Ovary (tissue), 9 donors: ENCODE data around the gene OR2Z1. TPM values are rescaled to one million over a fixed set of nuclear protein-coding genes. Genes with fewer than 3 reads are reported as not detected.
"Not testable (repeated sequence)": the region's sequence is repeated elsewhere in the genome, so short reads cannot be mapped to it uniquely, and the experiment has no call there.

Experiments used
- DNase-seq, 5 donors: peaks; one replicate each; pipeline ENCODE4 v3.0.0-alpha.2; 2019 to 2020
- H3K27ac ChIP-seq, 2 donors: fragments of 200-600 bp; one replicate each; pipeline versions ENCODE4 v1.5.1 to v1.8.0; 2019 to 2022
- H3K27me3 ChIP-seq: fragments of 200-600 bp; one replicate; pipeline ENCODE4 v1.8.0; 2022
- H3K36me3 ChIP-seq: fragments of 200-600 bp; sonication (generic); one replicate; pipeline ENCODE4 v1.5.1; 2019
- H3K4me1 ChIP-seq: one replicate; pipeline ENCODE4 v1.8.1; 2013; ENCODE audit warnings: mild to moderate bottlenecking, moderate library complexity; ENCODE audit not compliant: insufficient read depth
- H3K4me3 ChIP-seq: fragments of 200-600 bp; sonication (generic); one replicate; pipeline ENCODE4 v1.5.1; 2017
- H3K9me3 ChIP-seq, 2 donors: fragments of 200-600 bp in 1 of 2; sonication (generic) in 1 of 2; one replicate each; pipeline versions ENCODE4 v1.5.1 to v1.8.1; 2013 to 2019; ENCODE audit warnings: mild to moderate bottlenecking in 1 of 2, moderate library complexity in 1 of 2
- EP300 ChIP-seq: sonication (generic); formaldehyde crosslinking; IDR thresholded peaks from one replicate; pipeline ENCODE4 v1.6.1; 2017; ENCODE audit warnings: antibody characterized with exemption
- POLR2A ChIP-seq: fragments of 450-650 bp; IDR thresholded peaks from one replicate; pipeline ENCODE4 v1.6.1; 2017; ENCODE audit warnings: antibody characterized with exemption, mild to moderate bottlenecking, moderate library complexity
- WGBS, 3 donors: extraction: QIAGEN DNeasy Blood & Tissue Kit in 1 of 3; methylation state at CpG; one replicate each; pipeline versions ENCODE4 v1.1.5 to v1.1.7; 2013 to 2017; 5-methylcytosine and 5-hydroxymethylcytosine counted together
- intact Hi-C, 4 donors: fragments of 100-400 bp; cut with DNase I; formaldehyde crosslinking; loops; one replicate each; pipeline versions ENCODE4 v1.11.0 to v1.15.1; 2022 to 2023
- polyA plus RNA-seq, 2 donors: library from polyadenylated mRNA; stranded (reverse); fragments of 200-250 nt in 1 of 2; fragments of 350-450 nt in 1 of 2; fragmentation: Illumina TruSeq in 1 of 2; extraction: RNeasy Lipid Tissue Mini Kit (QIAGEN cat#74804) in 1 of 2; gene quantifications; one replicate each; pipeline ENCODE4 v1.2.3, GENCODE V29; 2013 to 2014
- small RNA-seq: library from RNA; depleted of rRNA; stranded (forward); fragments of <200 nt; gene quantifications from one replicate; pipeline ENCODE3, GENCODE V24; 2016
- total RNA-seq, 7 donors: library from RNA; depleted of rRNA in 2 of 7; stranded (reverse); fragments of >200 nt in 2 of 7; fragmentation: NEBNext Ultra II Directional in 3 of 7; extraction: Animal tissue kit (Norgen Biotek cat#: 25700) in 3 of 7; gene quantifications; one replicate each; pipeline versions ENCODE4 v1.1.0 to v1.2.4, GENCODE V29; 2016 to 2023
- TF ChIP-seq, protein P1 (sequence below), 3 donors: fragments of 450-650 bp in 2 of 3; fragments of 200-600 bp in 1 of 3; IDR thresholded peaks; one replicate each; pipeline versions ENCODE4 v1.5.1 to v1.8.0; 2016 to 2022; ENCODE audit warnings: antibody characterized with exemption in 3 of 3, mild to moderate bottlenecking in 1 of 3
- donor health status: DM: no; HTN: no; CAD: no; lungs with moderate emphysema.
- donor health status: DM: no; HTN: no; CAD: no.
- donor health status: Bipolar disorder and iron deficiency.
- donor health status: DM: yes; HTN: yes; CAD: no.
- donor health status: DM: no; HTN: no; CAD: no.
- donor health status: DM: yes; HTN: yes; CAD: no.

The OR2Z1 gene
- total and polyA plus RNA-seq, 9 donors, result not detected

GRCh38 chr19:8731428-8732169 is 10.2 kb downstream of the OR2Z1 start:
- Histone ChIP-seq H3K27me3 (no peaks in the 10 kb centered on the region), H3K4me1 (no peaks in the 10 kb centered on the region), H3K36me3 (no peaks in the 10 kb centered on the region), H3K27ac (no peak overlapping the region), H3K9me3 (no peaks in the 10 kb centered on the region), H3K4me3 (no peak overlapping the region)
- intact Hi-C loops, result no loop called here
- no peak for DNase-seq
- TF ChIP-seq POLR2A (no peak), EP300 (no peak)
- TF ChIP-seq, protein P1, sequence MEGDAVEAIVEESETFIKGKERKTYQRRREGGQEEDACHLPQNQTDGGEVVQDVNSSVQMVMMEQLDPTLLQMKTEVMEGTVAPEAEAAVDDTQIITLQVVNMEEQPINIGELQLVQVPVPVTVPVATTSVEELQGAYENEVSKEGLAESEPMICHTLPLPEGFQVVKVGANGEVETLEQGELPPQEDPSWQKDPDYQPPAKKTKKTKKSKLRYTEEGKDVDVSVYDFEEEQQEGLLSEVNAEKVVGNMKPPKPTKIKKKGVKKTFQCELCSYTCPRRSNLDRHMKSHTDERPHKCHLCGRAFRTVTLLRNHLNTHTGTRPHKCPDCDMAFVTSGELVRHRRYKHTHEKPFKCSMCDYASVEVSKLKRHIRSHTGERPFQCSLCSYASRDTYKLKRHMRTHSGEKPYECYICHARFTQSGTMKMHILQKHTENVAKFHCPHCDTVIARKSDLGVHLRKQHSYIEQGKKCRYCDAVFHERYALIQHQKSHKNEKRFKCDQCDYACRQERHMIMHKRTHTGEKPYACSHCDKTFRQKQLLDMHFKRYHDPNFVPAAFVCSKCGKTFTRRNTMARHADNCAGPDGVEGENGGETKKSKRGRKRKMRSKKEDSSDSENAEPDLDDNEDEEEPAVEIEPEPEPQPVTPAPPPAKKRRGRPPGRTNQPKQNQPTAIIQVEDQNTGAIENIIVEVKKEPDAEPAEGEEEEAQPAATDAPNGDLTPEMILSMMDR (IDR thresholded peaks at IDR 0.05), result no peak
- WGBS, 3 donors, result 52 to 68% (median 62%) methylated on average over 19 of the region's 19 CpGs

DNA sequence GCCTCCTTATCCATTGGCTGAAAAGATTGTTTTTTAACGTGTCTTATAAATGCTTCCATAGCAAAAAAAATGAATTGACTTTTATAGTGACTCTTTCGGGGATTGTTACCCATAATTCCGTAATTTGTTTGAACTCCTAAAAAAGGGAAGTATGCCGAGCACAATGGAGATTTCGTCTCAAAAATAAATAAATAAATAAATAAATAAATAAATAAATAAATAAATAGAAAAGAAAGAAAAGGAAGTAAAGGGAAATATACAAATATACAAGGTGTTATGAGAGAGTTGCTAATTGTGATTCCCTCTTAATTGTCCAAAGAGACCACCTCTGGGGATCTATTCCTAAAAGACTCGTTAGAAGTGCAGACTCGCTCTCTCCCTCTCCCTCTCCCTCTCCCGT is 16.9 kb downstream of the OR2Z1 start:
- Histone ChIP-seq H3K4me1 (no peaks in the 10 kb centered on the region), H3K9me3 (no peaks in the 10 kb centered on the region), H3K4me3 (no peak overlapping the region), H3K36me3 (no peaks in the 10 kb centered on the region), H3K27me3 (no peaks in the 10 kb centered on the region), H3K27ac (no peak overlapping the region)
- TF ChIP-seq, protein P1 (IDR thresholded peaks at IDR 0.05), result no peak
- TF ChIP-seq POLR2A, result no peak
- TF ChIP-seq EP300, result no peak
- intact Hi-C loops, result no loop called here
- WGBS, 3 donors, result 81 to 90% (median 87%) methylated on average over 8 of the region's 8 CpGs
- no peak for DNase-seq

DNA sequence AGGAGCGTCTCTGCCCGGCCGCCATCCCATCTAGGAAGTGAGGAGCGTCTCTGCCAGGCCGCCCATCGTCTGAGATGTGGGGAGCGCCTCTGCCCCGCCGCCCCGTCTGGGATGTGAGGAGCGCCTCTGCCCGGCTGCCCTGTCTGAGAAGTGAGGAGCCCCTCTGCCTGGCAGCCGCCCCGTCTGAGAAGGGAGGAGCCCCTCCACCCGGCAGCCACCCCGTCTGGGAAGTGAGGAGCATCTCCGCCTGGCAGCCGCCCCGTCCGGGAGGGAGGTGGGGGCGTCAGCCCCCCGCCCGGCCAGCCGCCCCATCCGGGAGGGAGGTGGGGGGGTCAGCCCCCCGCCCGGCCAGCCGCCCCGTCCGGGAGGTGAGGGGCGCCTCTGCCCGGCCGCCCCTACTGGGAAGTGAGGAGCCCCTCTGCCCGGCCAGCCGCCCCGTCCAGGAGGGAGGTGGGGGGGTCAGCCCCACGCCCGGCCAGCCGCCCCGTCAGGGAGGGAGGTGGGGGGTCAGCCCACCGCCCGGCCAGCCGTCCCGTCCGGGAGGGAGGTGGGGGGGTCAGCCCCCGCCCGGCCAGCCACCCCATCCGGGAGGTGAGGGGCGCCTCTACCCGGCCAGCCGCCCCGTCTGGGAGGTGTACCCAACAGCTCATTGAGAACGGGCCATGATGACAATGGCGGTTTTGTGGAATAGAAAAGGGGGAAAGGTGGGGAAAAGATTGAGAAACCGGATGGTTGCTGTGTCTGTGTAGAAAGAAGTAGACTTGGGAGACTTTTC is 18.0 kb downstream of the OR2Z1 start:
- intact Hi-C loops, H3K36me3 ChIP-seq, H3K27me3 ChIP-seq, H3K9me3 ChIP-seq, H3K27ac ChIP-seq, H3K4me3 ChIP-seq, DNase-seq, H3K4me1 ChIP-seq: not testable (repeated sequence)
- WGBS, 3 donors, result 89 to 91% (median 90%) methylated on average over 15 to 43 of the region's 55 CpGs

DNA sequence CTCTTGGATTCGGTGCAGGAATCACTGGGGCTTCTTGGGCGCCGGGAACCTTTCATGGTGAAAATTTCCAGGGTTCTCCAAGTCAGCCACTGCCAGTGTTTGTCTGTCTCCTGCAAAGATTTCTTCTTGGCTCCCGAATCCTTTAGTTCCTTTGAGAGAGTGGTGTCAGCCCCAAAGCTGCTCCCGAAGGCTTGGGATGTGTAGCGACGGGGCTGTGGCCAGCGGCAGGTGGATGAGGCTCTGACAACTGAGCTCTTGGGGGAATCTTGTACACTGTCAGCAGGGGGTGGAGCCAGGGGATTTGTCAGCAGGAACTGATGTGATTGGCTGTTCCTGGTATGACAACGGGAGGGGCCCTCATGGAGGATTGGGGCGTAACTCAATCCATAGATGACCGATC is 45.8 kb downstream of the OR2Z1 start:
- H3K27me3 ChIP-seq, H3K36me3 ChIP-seq, H3K4me1 ChIP-seq, intact Hi-C loops, DNase-seq, H3K4me3 ChIP-seq, H3K27ac ChIP-seq, H3K9me3 ChIP-seq: not testable (repeated sequence)
- 85 to 86% methylated on average over 5 of the region's 11 CpGs; no CpG with 5 or more reads in 1 of the 3 donors for WGBS, 3 donors

DNA sequence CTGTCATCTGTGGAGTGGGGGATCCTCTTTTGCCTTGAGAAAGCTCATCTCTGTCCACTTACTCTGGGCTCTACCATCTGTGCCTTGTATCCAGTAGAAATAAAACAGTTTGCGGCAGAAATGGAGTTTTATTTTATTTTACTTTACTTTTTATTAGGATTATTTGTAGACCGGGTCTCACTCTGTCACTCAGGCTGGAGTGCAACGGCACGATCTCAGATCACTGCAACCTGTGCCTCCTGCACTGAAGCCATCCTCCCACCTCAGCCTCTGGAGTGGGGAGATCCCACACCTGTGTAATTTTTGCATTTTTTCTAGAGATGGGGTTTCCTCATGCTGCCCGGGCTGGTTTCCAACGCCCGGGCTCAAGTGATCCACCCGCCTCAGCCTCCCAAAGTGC is 47.8 kb downstream of the OR2Z1 start:
- intact Hi-C loops, H3K36me3 ChIP-seq, H3K9me3 ChIP-seq, H3K4me3 ChIP-seq, H3K4me1 ChIP-seq, DNase-seq, H3K27ac ChIP-seq, H3K27me3 ChIP-seq: not testable (repeated sequence)
- WGBS, 3 donors, result 80 to 94% (median 86%) methylated on average over 3 of the region's 8 CpGs

- H3K36me3 ChIP-seq, intact Hi-C loops, H3K27me3 ChIP-seq, H3K27ac ChIP-seq, H3K4me1 ChIP-seq, DNase-seq, H3K9me3 ChIP-seq, H3K4me3 ChIP-seq: not testable (repeated sequence)
- no CpG with 5 or more reads among the region's 12 CpGs for WGBS, 3 donors
Observed at GRCh38 chr19:8773587-8773986, 52.2 kb downstream of the OR2Z1 start.

Small RNA genes within 50 kb of the gene (small RNA-seq; reads per million reads assigned to genes)
- not detected for gene AC012616.1

Other genes with a start within 250 kb of the OR2Z1 start
- gene PRAM1, start 219.0 kb upstream of the OR2Z1 start, total RNA-seq, result 1 to 10 TPM in 4 of 7 donors, under 1 TPM in 3; 0.11 to 2.2 (median 1.4) TPM
- under 1 TPM; 0.35 to 0.88 TPM for gene PRAM1, start 219.0 kb upstream of the OR2Z1 start, polyA plus RNA-seq
- 10 to 100 TPM; 20.9 to 49.7 (median 26.2) TPM for gene ZNF414, start 207.5 kb upstream of the OR2Z1 start, total RNA-seq
- 10 to 100 TPM in 1 of 2 donors, under 1 TPM in 1; 0.62 to 45.3 TPM for gene ZNF414, start 207.5 kb upstream of the OR2Z1 start, polyA plus RNA-seq
- 10 to 100 TPM in 2 of 7 donors, 1 to 10 TPM in 5; 3.5 to 13.6 (median 5.4) TPM for gene MYO1F, start 144.2 kb upstream of the OR2Z1 start, total RNA-seq
- gene MYO1F, start 144.2 kb upstream of the OR2Z1 start, polyA plus RNA-seq, result 1 to 10 TPM; 4.0 to 7.8 TPM
- gene ADAMTS10, start 110.9 kb upstream of the OR2Z1 start, total RNA-seq, result 10 to 100 TPM; 22.4 to 49.3 (median 37.4) TPM
- 10 to 100 TPM in 1 of 2 donors, 1 to 10 TPM in 1; 6.2 to 37.5 TPM for gene ADAMTS10, start 110.9 kb upstream of the OR2Z1 start, polyA plus RNA-seq
- gene NFILZ, start 91.0 kb upstream of the OR2Z1 start, total RNA-seq, result not detected
- not detected for gene NFILZ, start 91.0 kb upstream of the OR2Z1 start, polyA plus RNA-seq
- gene ACTL9, start 22.8 kb upstream of the OR2Z1 start, total RNA-seq, result not detected
- gene ACTL9, start 22.8 kb upstream of the OR2Z1 start, polyA plus RNA-seq, result not detected
- 10 to 100 TPM; 28.0 to 44.2 (median 34.4) TPM for gene ZNF558, start 110.7 kb downstream of the OR2Z1 start, total RNA-seq
- 10 to 100 TPM; 15.8 to 21.0 TPM for gene ZNF558, start 110.7 kb downstream of the OR2Z1 start, polyA plus RNA-seq
- not detected for gene MBD3L1, start 110.7 kb downstream of the OR2Z1 start, total RNA-seq
- gene MBD3L1, start 110.7 kb downstream of the OR2Z1 start, polyA plus RNA-seq, result not detected